ENCODE measurements around the gene KCNQ1.

The KCNQ1 gene

DNA sequence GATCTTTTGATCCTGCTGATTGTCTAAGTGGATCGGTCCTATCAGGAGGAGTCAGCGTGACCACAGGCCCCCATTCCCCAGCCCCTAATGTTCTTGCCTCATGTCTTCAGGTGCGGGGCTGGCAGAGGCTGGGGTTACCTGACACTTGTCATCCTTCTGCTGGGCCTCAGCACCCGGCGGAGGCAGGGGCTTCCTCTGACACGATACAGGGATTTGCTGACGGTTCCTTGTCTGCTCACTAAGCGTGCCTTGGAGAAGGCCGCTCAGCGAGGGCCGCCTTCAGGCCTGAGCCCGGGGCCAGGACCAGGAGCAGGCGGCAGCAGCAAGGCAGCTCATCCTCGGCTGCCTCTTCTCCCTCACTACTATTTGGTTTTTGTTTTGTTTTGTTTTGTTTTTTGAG is 300.7 kb downstream of the KCNQ1 start:
- ATAC-seq = no peak
- no peak for TF ChIP-seq ZC3H10 (CRISPR knock-in tag; IDR thresholded peaks at IDR 0.05)
- no peak for TF ChIP-seq ZNF565 (CRISPR knock-in tag; conservative IDR thresholded peaks at IDR 0.05; ENCODE audit: low read depth)
- TF ChIP-seq, protein P1, sequence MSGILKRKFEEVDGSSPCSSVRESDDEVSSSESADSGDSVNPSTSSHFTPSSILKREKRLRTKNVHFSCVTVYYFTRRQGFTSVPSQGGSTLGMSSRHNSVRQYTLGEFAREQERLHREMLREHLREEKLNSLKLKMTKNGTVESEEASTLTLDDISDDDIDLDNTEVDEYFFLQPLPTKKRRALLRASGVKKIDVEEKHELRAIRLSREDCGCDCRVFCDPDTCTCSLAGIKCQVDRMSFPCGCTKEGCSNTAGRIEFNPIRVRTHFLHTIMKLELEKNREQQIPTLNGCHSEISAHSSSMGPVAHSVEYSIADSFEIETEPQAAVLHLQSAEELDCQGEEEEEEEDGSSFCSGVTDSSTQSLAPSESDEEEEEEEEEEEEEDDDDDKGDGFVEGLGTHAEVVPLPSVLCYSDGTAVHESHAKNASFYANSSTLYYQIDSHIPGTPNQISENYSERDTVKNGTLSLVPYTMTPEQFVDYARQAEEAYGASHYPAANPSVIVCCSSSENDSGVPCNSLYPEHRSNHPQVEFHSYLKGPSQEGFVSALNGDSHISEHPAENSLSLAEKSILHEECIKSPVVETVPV (CRISPR knock-in tag; IDR thresholded peaks at IDR 0.05) = no peak
- TF ChIP-seq, protein P2, sequence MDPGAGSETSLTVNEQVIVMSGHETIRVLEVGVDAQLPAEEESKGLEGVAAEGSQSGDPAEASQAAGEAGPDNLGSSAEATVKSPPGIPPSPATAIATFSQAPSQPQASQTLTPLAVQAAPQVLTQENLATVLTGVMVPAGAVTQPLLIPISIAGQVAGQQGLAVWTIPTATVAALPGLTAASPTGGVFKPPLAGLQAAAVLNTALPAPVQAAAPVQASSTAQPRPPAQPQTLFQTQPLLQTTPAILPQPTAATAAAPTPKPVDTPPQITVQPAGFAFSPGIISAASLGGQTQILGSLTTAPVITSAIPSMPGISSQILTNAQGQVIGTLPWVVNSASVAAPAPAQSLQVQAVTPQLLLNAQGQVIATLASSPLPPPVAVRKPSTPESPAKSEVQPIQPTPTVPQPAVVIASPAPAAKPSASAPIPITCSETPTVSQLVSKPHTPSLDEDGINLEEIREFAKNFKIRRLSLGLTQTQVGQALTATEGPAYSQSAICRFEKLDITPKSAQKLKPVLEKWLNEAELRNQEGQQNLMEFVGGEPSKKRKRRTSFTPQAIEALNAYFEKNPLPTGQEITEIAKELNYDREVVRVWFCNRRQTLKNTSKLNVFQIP (CRISPR knock-in tag; IDR thresholded peaks at IDR 0.05; ENCODE audit: borderline replicate concordance, low read depth) = no peak
- TF ChIP-seq ARNTL (CRISPR knock-in tag; IDR thresholded peaks at IDR 0.05; ENCODE audit: borderline replicate concordance, low read depth) = no peak
- no peak for TF ChIP-seq OSR1 (CRISPR knock-in tag; IDR thresholded peaks at IDR 0.05)
- TF ChIP-seq TOX (CRISPR knock-in tag; IDR thresholded peaks at IDR 0.05; ENCODE audit: borderline replicate concordance) = no peak
- TF ChIP-seq, protein P3, sequence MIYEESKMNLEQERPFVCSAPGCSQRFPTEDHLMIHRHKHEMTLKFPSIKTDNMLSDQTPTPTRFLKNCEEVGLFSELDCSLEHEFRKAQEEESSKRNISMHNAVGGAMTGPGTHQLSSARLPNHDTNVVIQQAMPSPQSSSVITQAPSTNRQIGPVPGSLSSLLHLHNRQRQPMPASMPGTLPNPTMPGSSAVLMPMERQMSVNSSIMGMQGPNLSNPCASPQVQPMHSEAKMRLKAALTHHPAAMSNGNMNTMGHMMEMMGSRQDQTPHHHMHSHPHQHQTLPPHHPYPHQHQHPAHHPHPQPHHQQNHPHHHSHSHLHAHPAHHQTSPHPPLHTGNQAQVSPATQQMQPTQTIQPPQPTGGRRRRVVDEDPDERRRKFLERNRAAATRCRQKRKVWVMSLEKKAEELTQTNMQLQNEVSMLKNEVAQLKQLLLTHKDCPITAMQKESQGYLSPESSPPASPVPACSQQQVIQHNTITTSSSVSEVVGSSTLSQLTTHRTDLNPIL (CRISPR knock-in tag; IDR thresholded peaks at IDR 0.05; ENCODE audit: low read depth) = no peak
- TF ChIP-seq CSDC2 (CRISPR knock-in tag; IDR thresholded peaks at IDR 0.05) = no peak
- no peak for TF ChIP-seq ESRRG (CRISPR knock-in tag; IDR thresholded peaks at IDR 0.05)
- TF ChIP-seq GLIS3 (CRISPR knock-in tag; IDR thresholded peaks at IDR 0.05) = no peak
- no peak for TF ChIP-seq TCF4 (CRISPR knock-in tag; IDR thresholded peaks at IDR 0.05; ENCODE audit: borderline replicate concordance)

DNA sequence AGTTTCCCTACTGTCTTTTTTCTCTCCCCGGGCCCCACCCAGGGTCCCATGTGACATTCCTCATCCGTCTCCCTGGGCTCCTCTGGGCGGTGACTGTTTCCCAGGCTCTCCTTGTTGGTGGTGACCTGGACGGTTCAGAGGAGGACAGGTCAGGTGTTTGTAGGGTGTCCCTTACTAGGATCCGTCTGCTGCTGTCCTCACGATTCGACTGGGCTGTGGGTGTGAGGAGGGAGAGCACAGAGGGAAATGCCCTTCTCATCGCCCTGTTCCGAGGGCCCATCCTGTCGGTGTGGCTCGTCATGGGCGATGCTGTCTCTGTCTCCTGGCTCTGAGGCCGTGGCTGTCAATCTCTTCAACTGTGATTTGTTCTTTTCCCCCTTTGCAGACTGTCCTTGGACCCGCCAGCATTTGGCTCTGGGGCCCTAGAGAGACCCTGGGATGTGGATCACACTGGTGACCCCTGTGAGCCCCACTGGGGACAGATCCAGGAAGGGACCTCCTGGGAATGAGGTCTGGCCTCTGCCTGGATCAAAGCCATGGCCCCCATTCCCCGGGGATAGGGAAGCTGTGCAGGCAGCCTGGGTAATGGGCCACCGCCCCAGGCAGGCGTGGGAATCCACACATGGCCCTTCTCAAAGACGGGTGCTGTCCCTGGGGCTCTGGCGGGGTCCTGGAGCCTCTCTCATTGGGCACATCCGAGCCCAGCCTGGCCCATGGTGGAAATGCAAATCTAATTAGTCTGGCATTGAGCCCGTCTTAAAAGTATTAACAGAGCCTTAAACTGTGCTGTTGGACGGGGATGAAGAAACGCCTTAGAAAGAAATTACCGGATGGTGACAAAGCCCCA is 301.8 kb downstream of the KCNQ1 start:
- ATAC-seq = no peak

More for the DNA sequence above, 301.8 kb downstream of the KCNQ1 start:
- TF ChIP-seq TCF4 (CRISPR knock-in tag; IDR thresholded peaks at IDR 0.05; ENCODE audit: borderline replicate concordance) (0 out of 2 replicates have a peak, but pooled peaks have one; percentile 13), GLIS3 (CRISPR knock-in tag; IDR thresholded peaks at IDR 0.05) (no peak), ESRRG (CRISPR knock-in tag; IDR thresholded peaks at IDR 0.05) (no peak)
- TF ChIP-seq, protein P4, sequence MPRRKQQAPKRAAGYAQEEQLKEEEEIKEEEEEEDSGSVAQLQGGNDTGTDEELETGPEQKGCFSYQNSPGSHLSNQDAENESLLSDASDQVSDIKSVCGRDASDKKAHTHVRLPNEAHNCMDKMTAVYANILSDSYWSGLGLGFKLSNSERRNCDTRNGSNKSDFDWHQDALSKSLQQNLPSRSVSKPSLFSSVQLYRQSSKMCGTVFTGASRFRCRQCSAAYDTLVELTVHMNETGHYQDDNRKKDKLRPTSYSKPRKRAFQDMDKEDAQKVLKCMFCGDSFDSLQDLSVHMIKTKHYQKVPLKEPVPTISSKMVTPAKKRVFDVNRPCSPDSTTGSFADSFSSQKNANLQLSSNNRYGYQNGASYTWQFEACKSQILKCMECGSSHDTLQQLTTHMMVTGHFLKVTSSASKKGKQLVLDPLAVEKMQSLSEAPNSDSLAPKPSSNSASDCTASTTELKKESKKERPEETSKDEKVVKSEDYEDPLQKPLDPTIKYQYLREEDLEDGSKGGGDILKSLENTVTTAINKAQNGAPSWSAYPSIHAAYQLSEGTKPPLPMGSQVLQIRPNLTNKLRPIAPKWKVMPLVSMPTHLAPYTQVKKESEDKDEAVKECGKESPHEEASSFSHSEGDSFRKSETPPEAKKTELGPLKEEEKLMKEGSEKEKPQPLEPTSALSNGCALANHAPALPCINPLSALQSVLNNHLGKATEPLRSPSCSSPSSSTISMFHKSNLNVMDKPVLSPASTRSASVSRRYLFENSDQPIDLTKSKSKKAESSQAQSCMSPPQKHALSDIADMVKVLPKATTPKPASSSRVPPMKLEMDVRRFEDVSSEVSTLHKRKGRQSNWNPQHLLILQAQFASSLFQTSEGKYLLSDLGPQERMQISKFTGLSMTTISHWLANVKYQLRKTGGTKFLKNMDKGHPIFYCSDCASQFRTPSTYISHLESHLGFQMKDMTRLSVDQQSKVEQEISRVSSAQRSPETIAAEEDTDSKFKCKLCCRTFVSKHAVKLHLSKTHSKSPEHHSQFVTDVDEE (CRISPR knock-in tag; IDR thresholded peaks at IDR 0.05) = no peak
- TF ChIP-seq, protein P1 (CRISPR knock-in tag; IDR thresholded peaks at IDR 0.05) = no peak
- TF ChIP-seq, protein P5, sequence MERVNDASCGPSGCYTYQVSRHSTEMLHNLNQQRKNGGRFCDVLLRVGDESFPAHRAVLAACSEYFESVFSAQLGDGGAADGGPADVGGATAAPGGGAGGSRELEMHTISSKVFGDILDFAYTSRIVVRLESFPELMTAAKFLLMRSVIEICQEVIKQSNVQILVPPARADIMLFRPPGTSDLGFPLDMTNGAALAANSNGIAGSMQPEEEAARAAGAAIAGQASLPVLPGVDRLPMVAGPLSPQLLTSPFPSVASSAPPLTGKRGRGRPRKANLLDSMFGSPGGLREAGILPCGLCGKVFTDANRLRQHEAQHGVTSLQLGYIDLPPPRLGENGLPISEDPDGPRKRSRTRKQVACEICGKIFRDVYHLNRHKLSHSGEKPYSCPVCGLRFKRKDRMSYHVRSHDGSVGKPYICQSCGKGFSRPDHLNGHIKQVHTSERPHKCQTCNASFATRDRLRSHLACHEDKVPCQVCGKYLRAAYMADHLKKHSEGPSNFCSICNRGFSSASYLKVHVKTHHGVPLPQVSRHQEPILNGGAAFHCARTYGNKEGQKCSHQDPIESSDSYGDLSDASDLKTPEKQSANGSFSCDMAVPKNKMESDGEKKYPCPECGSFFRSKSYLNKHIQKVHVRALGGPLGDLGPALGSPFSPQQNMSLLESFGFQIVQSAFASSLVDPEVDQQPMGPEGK (CRISPR knock-in tag; IDR thresholded peaks at IDR 0.05; ENCODE audit: borderline replicate concordance) = no peak

All from SK-N-SH treated with all-trans-retinoic acid at 6 μM for 48 hours (cell line).